Muscle of leg (tissue), 11 donors: ENCODE measurements around the gene COPG2. TPM values are rescaled to one million over a fixed set of nuclear protein-coding genes. Genes with fewer than 3 reads are reported as not detected.
"Not testable (repeated sequence)": the region's sequence is repeated elsewhere in the genome, so short reads cannot be mapped to it uniquely, and the experiment has no call there.

Experiments
- DNase-seq: peaks from one replicate; pipeline ENCODE4 v3.0.0; 2013
- H3K27ac ChIP-seq: one replicate; pipeline ENCODE4 v1.5.1; 2013; ENCODE audit warnings: mild to moderate bottlenecking, low read length, control low read depth
- H3K27me3 ChIP-seq: one replicate; pipeline ENCODE4 v1.6.1; 2013; ENCODE audit warnings: low read length; ENCODE audit not compliant: control insufficient read depth, insufficient read depth
- H3K36me3 ChIP-seq: one replicate; pipeline ENCODE4 v1.6.1; 2013; ENCODE audit warnings: low read length; ENCODE audit not compliant: control insufficient read depth, insufficient read depth
- H3K4me1 ChIP-seq: one replicate; pipeline ENCODE4 v1.6.1; 2013; ENCODE audit warnings: low read length; ENCODE audit not compliant: control insufficient read depth, insufficient read depth
- H3K4me3 ChIP-seq: one replicate; pipeline ENCODE4 v1.5.1; 2013; ENCODE audit warnings: low read length, control low read depth
- H3K9me3 ChIP-seq: replicated peaks from 2 replicates; pipeline ENCODE4 v1.6.1; 2013; ENCODE audit warnings: low read depth, low read length; ENCODE audit not compliant: control insufficient read depth
- WGBS: methylation state at CpG from one replicate; pipeline ENCODE4 v1.1.5; 2013; ENCODE audit warnings: missing lambda C conversion rate; ENCODE audit not compliant: insufficient coverage; 5-methylcytosine and 5-hydroxymethylcytosine counted together
- polyA plus RNA-seq, 8 donors: library from polyadenylated mRNA; unstranded; fragments of 120-200 nt; gene quantifications; one replicate each; pipeline versions ENCODE4 v1.2.1 to v1.2.3, GENCODE V29; 2013; ENCODE audit warnings: inconsistent platforms in 1 of 8, low replicate concordance in 1 of 8; ENCODE audit not compliant: insufficient read length in 8 of 8, insufficient read depth in 1 of 8
- total RNA-seq: library from RNA; stranded (reverse); fragments of 120-200 nt; gene quantifications from one replicate; pipeline ENCODE4 v1.2.4, GENCODE V29; 2013

Gene COPG2
- total and polyA plus RNA-seq, 9 donors: 32.7 to 42.4 (median 36.2) TPM

GRCh38 chr7:130593033-130593432 is 75.5 kb downstream of the COPG2 start:
- H3K4me3 ChIP-seq: no peak overlapping the region
- H3K27me3 ChIP-seq: no peaks in the 10 kb centered on the region
- no peaks in the 10 kb centered on the region for H3K4me1 ChIP-seq
- no peak for DNase-seq
- H3K36me3 ChIP-seq: peaks cover 8% of the 10 kb centered on the region
- no peak overlapping the region for H3K27ac ChIP-seq
- peaks cover 4% of the 10 kb centered on the region for H3K9me3 ChIP-seq
- WGBS: no CpG with 5 or more reads among the region's 1 CpG

DNA sequence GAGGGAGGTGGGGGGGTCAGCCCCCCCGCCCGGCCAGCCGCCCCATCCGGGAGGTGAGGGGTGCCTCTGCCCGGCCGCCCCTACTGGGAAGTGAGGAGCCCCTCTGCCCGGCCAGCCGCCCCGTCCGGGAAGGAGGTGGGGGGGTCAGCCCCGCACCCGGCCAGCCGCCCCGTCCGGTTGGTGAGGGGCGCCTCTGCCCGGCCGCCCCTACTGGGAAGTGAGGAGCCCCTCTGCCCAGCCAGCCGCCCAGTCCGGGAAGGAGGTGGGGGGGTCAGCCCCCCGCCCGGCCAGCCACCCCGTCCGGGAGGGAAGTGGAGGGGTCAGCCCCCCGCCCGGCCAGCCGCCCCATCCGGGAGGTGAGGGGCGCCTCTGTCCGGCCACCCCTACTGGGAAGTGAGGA is 77.1 kb downstream of the COPG2 start:
- not testable (repeated sequence) for H3K9me3 ChIP-seq, H3K27ac ChIP-seq, H3K4me3 ChIP-seq, H3K36me3 ChIP-seq, H3K27me3 ChIP-seq, H3K4me1 ChIP-seq, DNase-seq
- WGBS: 95% methylated on average over 12 of the region's 30 CpGs

DNA sequence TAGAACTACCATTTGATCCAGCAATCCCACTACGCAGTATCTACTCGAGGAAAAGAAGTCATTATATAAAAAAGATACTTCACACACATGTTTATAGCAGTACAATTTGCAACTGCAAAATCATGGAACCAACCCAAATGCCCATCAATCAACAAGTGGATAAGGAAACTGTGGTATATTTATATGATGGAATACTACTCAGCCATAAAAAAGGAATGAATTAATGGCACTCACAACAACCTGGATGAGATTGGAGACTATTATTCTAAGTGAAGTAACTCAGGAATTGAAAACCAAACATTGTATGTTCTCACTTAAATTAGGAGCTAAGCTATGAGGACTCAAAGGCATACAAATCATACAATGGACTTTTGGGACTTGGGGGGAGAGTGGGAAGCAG is 82.6 kb downstream of the COPG2 start:
- not testable (repeated sequence) for H3K27me3 ChIP-seq, DNase-seq, H3K27ac ChIP-seq, H3K4me1 ChIP-seq, H3K4me3 ChIP-seq, H3K36me3 ChIP-seq, H3K9me3 ChIP-seq
- no CpG with 5 or more reads among the region's 2 CpGs for WGBS

DNA sequence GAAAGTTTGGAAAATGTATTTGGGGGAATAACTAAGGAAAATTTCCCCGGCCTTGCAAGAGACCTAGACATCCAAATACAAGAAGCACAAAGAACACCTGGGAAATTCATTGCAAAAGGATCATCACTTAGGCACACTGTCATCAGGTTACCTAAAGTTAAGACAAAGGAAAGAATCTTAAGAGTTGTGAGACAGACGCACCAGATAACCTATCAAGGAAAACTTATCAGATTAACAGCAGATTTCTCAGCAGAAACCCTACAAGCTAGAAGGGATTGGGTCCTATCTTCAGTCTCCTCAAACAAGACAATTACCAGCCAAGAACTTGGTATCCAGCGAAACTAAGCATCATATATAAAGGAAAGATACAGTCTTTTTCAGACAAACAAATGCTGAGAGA is 93.4 kb downstream of the COPG2 start:
- no CpG with 5 or more reads among the region's 3 CpGs for whole genome bisulfite sequencing
- H3K4me3 ChIP-seq, H3K4me1 ChIP-seq, H3K27me3 ChIP-seq, H3K36me3 ChIP-seq, H3K27ac ChIP-seq, DNase-seq, H3K9me3 ChIP-seq: not testable (repeated sequence)

DNA sequence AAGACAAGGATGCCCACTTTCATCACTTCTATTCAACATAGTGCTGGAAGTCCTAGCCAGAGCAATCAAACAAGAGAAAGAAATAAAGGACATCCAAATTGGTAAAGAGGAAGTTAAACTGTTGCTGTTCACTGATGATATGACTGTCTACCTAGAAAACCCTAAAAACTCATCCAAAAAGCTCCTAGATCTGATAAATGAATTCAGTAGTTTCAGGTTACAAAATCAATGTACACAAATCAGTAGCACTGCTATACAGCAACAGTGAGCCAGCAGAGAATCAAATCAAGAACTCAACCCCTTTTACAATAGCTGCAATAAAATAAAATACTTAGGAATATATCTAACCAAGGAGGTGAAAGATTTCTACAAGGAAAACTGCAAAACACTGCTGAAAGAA is 98.4 kb downstream of the COPG2 start:
- not testable (repeated sequence) for H3K27me3 ChIP-seq, H3K4me1 ChIP-seq, DNase-seq, H3K4me3 ChIP-seq, H3K36me3 ChIP-seq, H3K27ac ChIP-seq
- peaks cover 22% of the 10 kb centered on the region for H3K9me3 ChIP-seq

GRCh38 chr7:130566898-130567280 is 101.7 kb downstream of the COPG2 start:
- H3K9me3 ChIP-seq: peaks cover 24% of the 10 kb centered on the region
- no peak overlapping the region for H3K4me3 ChIP-seq
- H3K27me3 ChIP-seq: no peaks in the 10 kb centered on the region
- no peak overlapping the region for H3K27ac ChIP-seq
- DNase-seq: no peak
- WGBS: no CpG with 5 or more reads among the region's 2 CpGs
- H3K36me3 ChIP-seq: peaks cover 3% of the 10 kb centered on the region
- no peaks in the 10 kb centered on the region for H3K4me1 ChIP-seq

- H3K27ac ChIP-seq: no peak overlapping the region
- H3K9me3 ChIP-seq: peaks cover 24% of the 10 kb centered on the region
- no peak overlapping the region for H3K4me3 ChIP-seq
- no peaks in the 10 kb centered on the region for H3K27me3 ChIP-seq
- DNase-seq: no peak
- H3K4me1 ChIP-seq: no peaks in the 10 kb centered on the region
- WGBS: 96% methylated on average over 3 of the region's 9 CpGs
- peaks cover 5% of the 10 kb centered on the region for H3K36me3 ChIP-seq
Observed at GRCh38 chr7:130566168-130566897, 102.2 kb downstream of the COPG2 start.

DNA sequence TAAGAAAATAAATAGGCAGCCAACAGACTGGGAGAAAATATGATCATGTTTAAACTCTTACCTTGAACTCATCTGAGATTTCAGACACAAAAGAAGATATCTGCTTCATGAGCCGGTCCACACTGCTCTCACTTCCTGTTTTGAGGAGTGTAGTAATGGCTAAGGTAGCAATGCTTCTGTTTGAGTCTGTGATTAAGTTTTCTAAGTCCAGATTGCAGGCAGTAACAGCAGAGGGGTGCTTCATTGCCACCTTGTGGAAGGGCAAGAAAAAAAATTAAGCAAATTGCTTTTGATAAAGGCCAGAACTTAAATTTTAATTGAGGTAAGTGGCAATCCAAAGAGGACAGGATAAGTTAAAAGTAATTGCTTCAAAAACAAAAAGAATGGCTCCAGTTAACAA is 107.6 kb downstream of the COPG2 start:
- Histone ChIP-seq H3K4me3 (no peak overlapping the region), H3K27ac (no peak overlapping the region), H3K4me1 (no peaks in the 10 kb centered on the region), H3K36me3 (peaks cover 2% of the 10 kb centered on the region), H3K27me3 (no peaks in the 10 kb centered on the region), H3K9me3 (peaks cover 11% of the 10 kb centered on the region)
- DNase-seq: no peak
- WGBS: 80% methylated on average over 1 of the region's 1 CpG

DNA sequence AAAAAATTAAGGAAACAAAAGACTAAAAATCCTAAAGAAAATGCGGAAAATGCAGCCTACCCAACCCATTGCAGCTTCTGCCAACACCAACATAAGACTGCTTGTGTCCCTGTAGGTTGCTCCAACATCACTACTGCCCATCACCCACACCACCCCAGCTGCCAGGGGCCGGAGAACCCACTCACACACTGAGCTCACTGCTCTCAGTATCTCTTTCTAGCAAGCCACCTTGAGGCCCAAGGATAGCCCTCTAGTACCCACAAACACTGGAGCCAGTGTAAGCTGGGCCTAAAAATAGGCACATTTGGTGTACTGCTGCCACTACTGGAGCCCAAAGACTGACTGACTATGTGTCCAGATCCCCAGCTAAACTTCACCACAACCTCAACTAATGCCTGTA is 109.4 kb downstream of the COPG2 start:
- Histone ChIP-seq H3K36me3 (peaks cover 5% of the 10 kb centered on the region), H3K4me1 (no peaks in the 10 kb centered on the region), H3K27ac (no peak overlapping the region), H3K4me3 (no peak overlapping the region), H3K27me3 (no peaks in the 10 kb centered on the region), H3K9me3 (peaks cover 2% of the 10 kb centered on the region)
- WGBS: 100% methylated on average over 1 of the region's 2 CpGs
- no peak for DNase-seq

DNA sequence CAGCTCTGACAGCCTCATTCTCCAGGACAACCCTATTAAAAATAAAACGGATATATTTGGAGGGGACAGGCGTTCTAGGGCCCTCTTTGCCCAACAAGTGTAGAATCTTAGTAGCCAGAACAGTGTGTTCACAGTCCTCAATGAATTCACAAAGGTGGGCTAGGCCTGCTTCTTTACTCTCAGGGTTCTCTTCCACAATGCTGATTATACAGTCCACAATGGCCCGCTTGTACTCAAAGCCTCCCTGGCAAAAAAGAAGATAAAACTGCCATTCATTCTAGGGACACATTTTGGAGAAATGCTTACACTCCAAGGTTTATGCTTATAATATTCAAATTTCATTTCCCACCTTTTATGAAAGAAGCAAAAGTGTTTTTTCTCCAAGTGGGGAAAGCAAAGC is 114.1 kb downstream of the COPG2 start:
- no peak for DNase-seq
- Histone ChIP-seq H3K4me1 (no peaks in the 10 kb centered on the region), H3K27ac (no peak overlapping the region), H3K9me3 (peaks cover 2% of the 10 kb centered on the region), H3K36me3 (peaks cover 5% of the 10 kb centered on the region), H3K4me3 (no peak overlapping the region), H3K27me3 (no peaks in the 10 kb centered on the region)
- WGBS: 100% methylated on average over 1 of the region's 3 CpGs
